Nephron progenitor cell (in vitro differentiated cells): Measurements from ENCODE around the gene EFNB2.

Source experiments
- DNase-seq: peaks from one replicate; pipeline ENCODE4 v3.0.0; 2021
- H3K27ac Mint-ChIP-seq: 2 replicates; pipeline ENCODE4 v1.8.0; 2021; ENCODE audit warnings: mild to moderate bottlenecking, moderate library complexity, mixed read lengths
- H3K27me3 Mint-ChIP-seq: 2 replicates; pipeline ENCODE4 v1.8.0; 2021; ENCODE audit warnings: mild to moderate bottlenecking, low read depth, mixed read lengths; ENCODE audit not compliant: poor library complexity
- H3K36me3 Mint-ChIP-seq: 2 replicates; pipeline ENCODE4 v1.8.0; 2021; ENCODE audit warnings: low read depth, mixed read lengths
- H3K4me1 Mint-ChIP-seq: 2 replicates; pipeline ENCODE4 v1.8.0; 2021; ENCODE audit warnings: mixed read lengths
- H3K4me3 Mint-ChIP-seq: 2 replicates; pipeline ENCODE4 v1.8.0; 2021; ENCODE audit warnings: mild to moderate bottlenecking, moderate library complexity, mixed read lengths
- H3K9me3 Mint-ChIP-seq: 2 replicates; pipeline ENCODE4 v1.8.0; 2021; ENCODE audit warnings: mild to moderate bottlenecking, moderate library complexity, mixed read lengths
- CTCF ChIP-seq: fragments of 200-600 bp; sonication (generic); IDR thresholded peaks from 2 replicates; pipeline ENCODE4 v1.5.0; 2021; ENCODE audit warnings: antibody characterized with exemption

Gene EFNB2

DNA sequence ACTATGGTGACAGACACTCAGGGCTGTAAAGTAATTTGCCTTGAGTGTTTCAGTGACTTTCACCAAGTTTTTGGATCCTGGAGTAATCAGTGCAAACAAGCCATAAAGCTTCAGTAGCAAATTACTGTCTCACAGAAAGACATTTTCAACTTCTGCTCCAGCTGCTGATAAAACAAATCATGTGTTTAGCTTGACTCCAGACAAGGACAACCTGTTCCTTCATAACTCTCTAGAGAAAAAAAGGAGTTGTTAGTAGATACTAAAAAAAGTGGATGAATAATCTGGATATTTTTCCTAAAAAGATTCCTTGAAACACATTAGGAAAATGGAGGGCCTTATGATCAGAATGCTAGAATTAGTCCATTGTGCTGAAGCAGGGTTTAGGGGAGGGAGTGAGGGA is 23.1 kb upstream of the EFNB2 start:
- Mint-ChIP-seq H3K9me3 (no peaks in the 10 kb centered on the region), H3K4me3 (no peak overlapping the region), H3K27me3 (peaks cover 4% of the 10 kb centered on the region), H3K36me3 (peaks cover 71% of the 10 kb centered on the region), H3K4me1 (peaks cover 42% of the 10 kb centered on the region), H3K27ac (peak overlapping the region; percentile 47)
- no peak for DNase-seq
- no peak for TF ChIP-seq CTCF

GRCh38 chr13:106555631-106556328 is 20.3 kb upstream of the EFNB2 start:
- peaks cover 4% of the 10 kb centered on the region for H3K27me3 Mint-ChIP-seq
- no peak overlapping the region for H3K4me3 Mint-ChIP-seq
- H3K9me3 Mint-ChIP-seq, result no peaks in the 10 kb centered on the region
- TF ChIP-seq CTCF, result no peak
- H3K27ac Mint-ChIP-seq, result no peak overlapping the region
- H3K4me1 Mint-ChIP-seq, result peaks cover 18% of the 10 kb centered on the region
- peaks cover 91% of the 10 kb centered on the region for H3K36me3 Mint-ChIP-seq
- DNase-seq, result no peak

GRCh38 chr13:106551751-106552150 is 16.3 kb upstream of the EFNB2 start:
- no peak for TF ChIP-seq CTCF
- DNase-seq, result no peak
- Mint-ChIP-seq H3K27me3 (peaks cover 4% of the 10 kb centered on the region), H3K9me3 (no peaks in the 10 kb centered on the region), H3K4me3 (no peak overlapping the region), H3K27ac (peak overlapping the region; percentile 74), H3K36me3 (peaks cover 81% of the 10 kb centered on the region), H3K4me1 (no peaks in the 10 kb centered on the region)

DNA sequence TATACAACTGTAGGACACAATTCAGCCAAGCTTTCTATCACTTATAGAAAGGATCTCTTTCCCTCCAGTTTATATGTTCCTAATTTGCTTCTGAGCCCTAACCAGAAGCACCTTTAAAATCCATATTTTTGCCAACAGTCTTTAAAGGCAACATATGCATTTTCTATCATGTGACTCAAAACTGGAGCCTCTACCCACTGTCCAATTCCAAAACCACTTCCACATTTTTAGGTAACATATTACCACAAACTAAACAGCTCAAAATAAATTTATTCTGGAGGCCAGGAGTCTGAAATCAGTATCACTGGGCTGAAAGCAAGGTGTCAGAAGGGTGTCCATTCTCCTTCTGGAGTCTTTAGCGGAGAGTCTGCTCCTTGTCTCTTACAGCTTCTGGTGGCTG is 15.9 kb upstream of the EFNB2 start:
- Mint-ChIP-seq H3K4me1 (no peaks in the 10 kb centered on the region), H3K9me3 (no peaks in the 10 kb centered on the region), H3K4me3 (no peak overlapping the region), H3K36me3 (peaks cover 77% of the 10 kb centered on the region), H3K27ac (peak overlapping the region; percentile 74), H3K27me3 (peaks cover 4% of the 10 kb centered on the region)
- no peak for DNase-seq
- TF ChIP-seq CTCF, result no peak

DNA sequence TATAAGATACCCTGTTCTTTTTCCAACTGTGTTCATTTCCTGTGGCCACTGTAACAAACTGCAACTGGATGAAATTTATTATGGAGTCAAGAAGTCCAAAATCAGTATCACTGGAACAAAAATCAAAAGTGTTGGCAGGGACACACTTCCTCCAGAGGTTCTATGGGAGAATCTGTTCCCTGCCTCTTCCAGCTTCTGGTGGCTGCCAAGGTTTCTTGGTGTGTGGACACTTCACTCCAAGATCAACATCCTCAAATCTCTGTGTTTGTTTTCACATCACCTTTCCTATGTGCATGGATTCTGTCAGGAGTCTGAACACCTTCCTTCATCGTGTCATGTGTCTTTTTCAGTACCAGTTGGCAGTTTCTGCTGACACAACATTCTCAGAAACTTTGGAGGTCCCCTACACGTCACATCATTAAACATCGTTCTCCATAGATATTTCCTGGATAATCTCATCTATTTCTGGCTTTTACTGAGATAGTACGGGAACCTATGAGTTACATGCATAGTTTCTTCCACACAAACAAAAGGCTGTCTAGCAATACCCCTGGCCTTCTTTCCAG is 15.2 kb upstream of the EFNB2 start:
- H3K27me3 Mint-ChIP-seq, result peaks cover 4% of the 10 kb centered on the region
- peaks cover 70% of the 10 kb centered on the region for H3K36me3 Mint-ChIP-seq
- H3K4me1 Mint-ChIP-seq, result no peaks in the 10 kb centered on the region
- no peak overlapping the region for H3K4me3 Mint-ChIP-seq
- H3K27ac Mint-ChIP-seq, result peak overlapping the region; percentile 66
- no peak for DNase-seq
- no peak for TF ChIP-seq CTCF
- H3K9me3 Mint-ChIP-seq, result no peaks in the 10 kb centered on the region
